HG02970 (cell line): Measurements from ENCODE around the gene TFIP11.
"Not testable (repeated sequence)": the region's sequence is repeated elsewhere in the genome, so short reads cannot be mapped to it uniquely, and the experiment has no call there.

Experiments used
- ATAC-seq: cut with Tn5 transposase; IDR thresholded peaks from one replicate; pipeline ENCODE4 v1.9.1; 2021; ENCODE audit warnings: mild to moderate bottlenecking, moderate library complexity, moderate number of reproducible peaks; ENCODE audit not compliant: unreplicated experiment, low FRiP score

Gene TFIP11

GRCh38 chr22:26542831-26543230 is 30.6 kb upstream of the TFIP11 start:
- ATAC-seq = no peak

- no peak for ATAC-seq
Observed at GRCh38 chr22:26541167-26541819, 29.0 kb upstream of the TFIP11 start.

- no peak for ATAC-seq
Observed at GRCh38 chr22:26540119-26540518, 27.8 kb upstream of the TFIP11 start.

GRCh38 chr22:26536762-26537134 is 24.5 kb upstream of the TFIP11 start:
- no peak for ATAC-seq

- ATAC-seq = no peak
Observed at GRCh38 chr22:26536056-26536761, 23.9 kb upstream of the TFIP11 start.

- ATAC-seq = no peak
Observed at GRCh38 chr22:26535603-26535908, 23.3 kb upstream of the TFIP11 start.

GRCh38 chr22:26534874-26535602 is 22.8 kb upstream of the TFIP11 start:
- no peak for ATAC-seq

- ATAC-seq = no peak
Observed at GRCh38 chr22:26534171-26534855, 22.0 kb upstream of the TFIP11 start.

- no peak for ATAC-seq
Observed at GRCh38 chr22:26529345-26529744, 17.1 kb upstream of the TFIP11 start.

- not testable (repeated sequence) for ATAC-seq
Observed at GRCh38 chr22:26528518-26528917, 16.2 kb upstream of the TFIP11 start.

- ATAC-seq = no peak
Observed at GRCh38 chr22:26527574-26528465, 15.5 kb upstream of the TFIP11 start.

GRCh38 chr22:26527167-26527566 is 14.9 kb upstream of the TFIP11 start:
- no peak for ATAC-seq

GRCh38 chr22:26525946-26526564 is 13.8 kb upstream of the TFIP11 start:
- no peak for ATAC-seq

GRCh38 chr22:26524870-26525269 is 12.6 kb upstream of the TFIP11 start:
- ATAC-seq = no peak

GRCh38 chr22:26522592-26522991 is 10.3 kb upstream of the TFIP11 start:
- ATAC-seq = no peak

GRCh38 chr22:26522012-26522411 is 9.7 kb upstream of the TFIP11 start:
- ATAC-seq = no peak

GRCh38 chr22:26517429-26517828 is 5.2 kb upstream of the TFIP11 start:
- no peak for ATAC-seq

GRCh38 chr22:26516503-26516902 is 4.2 kb upstream of the TFIP11 start:
- no peak for ATAC-seq

- no peak for ATAC-seq
Observed at GRCh38 chr22:26515931-26516330, 3.7 kb upstream of the TFIP11 start.
